ENCODE measurements around the gene ZNF148.

GRCh38 chr3:125206934-125207333 is 168.2 kb downstream of the ZNF148 start:
- TF ChIP-seq POLR2A (IDR thresholded peaks at IDR 0.05): no peak
- TF ChIP-seq, protein P1, sequence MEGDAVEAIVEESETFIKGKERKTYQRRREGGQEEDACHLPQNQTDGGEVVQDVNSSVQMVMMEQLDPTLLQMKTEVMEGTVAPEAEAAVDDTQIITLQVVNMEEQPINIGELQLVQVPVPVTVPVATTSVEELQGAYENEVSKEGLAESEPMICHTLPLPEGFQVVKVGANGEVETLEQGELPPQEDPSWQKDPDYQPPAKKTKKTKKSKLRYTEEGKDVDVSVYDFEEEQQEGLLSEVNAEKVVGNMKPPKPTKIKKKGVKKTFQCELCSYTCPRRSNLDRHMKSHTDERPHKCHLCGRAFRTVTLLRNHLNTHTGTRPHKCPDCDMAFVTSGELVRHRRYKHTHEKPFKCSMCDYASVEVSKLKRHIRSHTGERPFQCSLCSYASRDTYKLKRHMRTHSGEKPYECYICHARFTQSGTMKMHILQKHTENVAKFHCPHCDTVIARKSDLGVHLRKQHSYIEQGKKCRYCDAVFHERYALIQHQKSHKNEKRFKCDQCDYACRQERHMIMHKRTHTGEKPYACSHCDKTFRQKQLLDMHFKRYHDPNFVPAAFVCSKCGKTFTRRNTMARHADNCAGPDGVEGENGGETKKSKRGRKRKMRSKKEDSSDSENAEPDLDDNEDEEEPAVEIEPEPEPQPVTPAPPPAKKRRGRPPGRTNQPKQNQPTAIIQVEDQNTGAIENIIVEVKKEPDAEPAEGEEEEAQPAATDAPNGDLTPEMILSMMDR (IDR thresholded peaks at IDR 0.05): no peak
